Suppressor macrophage (primary cell): ENCODE measurements around the gene ZFYVE27.

Experiments
- DNase-seq, 4 experiments: peaks; one replicate each; pipeline ENCODE4 v3.0.0-alpha.2; 2020 to 2022

The ZFYVE27 gene

GRCh38 chr10:97770255-97770654 lies 33.3 kb downstream of the ZFYVE27 start:
- DNase-seq: peak; percentile 33 to 67 (median 58)

DNA sequence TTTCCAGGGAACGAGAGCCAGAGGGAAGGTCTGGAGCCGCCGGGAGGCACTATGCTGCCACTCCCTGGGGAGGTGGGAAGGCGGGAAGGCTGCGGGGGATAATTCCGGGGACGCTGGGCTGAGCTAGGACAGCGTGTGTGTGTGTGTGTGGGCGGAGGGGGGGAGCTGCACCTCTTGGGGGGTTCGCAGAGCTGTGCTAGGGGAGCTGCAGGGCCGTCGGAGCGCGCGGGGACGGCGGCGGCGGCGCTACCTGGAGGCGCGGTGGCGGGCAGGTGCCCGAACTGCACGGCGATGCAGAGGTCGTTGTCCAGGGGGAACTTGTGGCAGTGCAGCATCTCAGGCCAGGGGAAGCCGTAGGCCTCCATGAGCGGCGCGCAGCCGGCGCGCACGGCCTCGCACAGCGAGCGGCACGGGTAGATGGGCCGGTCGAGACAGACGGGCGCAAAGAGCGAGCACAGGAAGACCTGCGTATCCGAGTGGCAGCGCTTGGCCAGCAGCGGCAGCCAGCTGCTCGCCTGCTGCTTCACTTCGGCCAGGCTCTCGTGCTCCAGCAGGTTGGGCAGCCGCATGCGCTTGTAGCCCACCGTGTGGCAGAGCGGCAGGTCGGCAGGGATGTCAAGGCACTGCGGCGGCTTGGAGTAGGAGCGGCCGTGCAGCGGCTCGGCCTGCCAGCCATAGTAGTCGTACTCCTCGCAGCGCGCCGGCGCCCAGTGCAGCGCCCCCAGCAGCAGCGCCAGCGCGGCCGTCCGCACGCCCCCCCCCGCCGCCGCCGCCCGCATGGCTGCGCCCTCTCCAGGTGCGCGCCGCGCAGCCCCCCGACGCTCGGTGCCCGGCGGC lies 34.3 kb downstream of the ZFYVE27 start:
- DNase-seq: peak in 2 of 4 experiments; percentile 8 to 27

- DNase-seq: no peak
Measured at GRCh38 chr10:97771913-97772823, 35.2 kb downstream of the ZFYVE27 start, which contains the start of gene SFRP5. Gene SFRP5, minus strand, starts transcription at chr10:97771999. Its CDS starts 166 bp downstream, at chr10:97771833.

GRCh38 chr10:97773096-97773495 lies 36.2 kb downstream of the ZFYVE27 start:
- DNase-seq: no peak

DNA sequence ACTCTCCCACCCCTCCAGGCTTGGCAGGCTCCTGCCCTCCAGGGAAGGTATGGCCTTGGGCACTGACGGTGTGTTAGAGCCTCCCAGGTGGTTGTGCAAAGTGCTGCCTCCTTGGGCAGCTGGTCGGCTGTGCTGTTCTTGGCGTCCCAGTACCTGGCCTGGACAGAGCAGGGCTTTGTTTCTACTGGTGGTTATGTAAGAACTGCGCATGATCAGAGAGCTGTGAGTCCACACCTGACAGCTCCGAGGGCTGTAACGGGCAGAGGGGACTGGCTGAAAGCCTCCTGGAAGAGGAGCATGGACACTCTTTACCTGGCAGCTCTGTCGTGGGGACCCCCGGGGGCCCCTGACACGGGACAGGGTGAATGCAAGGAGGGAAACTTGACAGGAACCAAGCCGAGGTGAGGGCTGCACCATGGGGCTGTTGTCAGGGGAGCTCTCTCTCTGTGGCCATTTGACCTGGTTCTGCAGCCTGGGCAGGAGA lies 37.9 kb downstream of the ZFYVE27 start:
- DNase-seq: no peak

DNA sequence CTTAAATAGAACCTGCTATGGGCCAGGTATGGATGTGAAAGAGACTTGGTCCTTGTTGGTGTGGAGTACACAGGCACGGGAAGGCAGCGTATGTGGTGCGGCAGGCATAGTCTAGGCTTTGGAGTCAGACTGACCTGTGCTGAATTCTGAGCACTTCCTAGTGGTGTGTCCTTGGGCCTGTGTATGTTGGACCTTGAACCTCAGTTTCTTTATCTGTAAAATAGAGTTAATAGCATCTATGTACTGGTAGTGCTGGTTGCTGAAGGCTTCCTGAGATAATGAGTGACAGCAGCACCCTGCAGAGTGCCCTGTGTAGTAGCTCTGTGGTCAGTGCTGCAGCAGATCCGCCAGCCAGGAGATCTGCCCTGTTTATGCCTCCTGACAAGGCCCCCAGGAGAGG lies 40.2 kb downstream of the ZFYVE27 start:
- DNase-seq: no peak

- no peak for DNase-seq
Measured at GRCh38 chr10:97778452-97779302, 41.7 kb downstream of the ZFYVE27 start.

- DNase-seq: no peak
Measured at GRCh38 chr10:97779492-97779891, 42.6 kb downstream of the ZFYVE27 start.

DNA sequence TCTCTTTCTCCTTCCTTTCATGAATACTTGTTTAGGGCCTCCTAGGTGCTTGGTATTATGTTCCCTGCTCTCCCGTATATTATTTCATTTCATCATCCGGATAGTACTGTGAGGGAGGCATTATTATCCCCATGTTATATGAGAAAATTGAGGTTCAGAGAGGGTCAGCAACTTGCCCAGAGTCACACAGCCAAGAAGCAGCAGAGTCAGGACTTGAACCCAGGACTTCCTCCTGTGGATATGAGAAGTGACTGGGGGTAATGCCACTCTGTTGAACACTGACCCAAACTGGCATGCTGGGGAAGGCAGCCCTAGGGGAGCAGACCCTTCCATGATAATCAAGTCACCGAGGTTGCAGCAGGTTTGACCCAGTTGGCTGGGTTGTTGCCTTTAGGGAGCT lies 43.0 kb downstream of the ZFYVE27 start:
- no peak for DNase-seq

GRCh38 chr10:97780841-97781617 lies 44.1 kb downstream of the ZFYVE27 start:
- peak in 2 of 4 experiments; percentile 16 to 23 for DNase-seq

DNA sequence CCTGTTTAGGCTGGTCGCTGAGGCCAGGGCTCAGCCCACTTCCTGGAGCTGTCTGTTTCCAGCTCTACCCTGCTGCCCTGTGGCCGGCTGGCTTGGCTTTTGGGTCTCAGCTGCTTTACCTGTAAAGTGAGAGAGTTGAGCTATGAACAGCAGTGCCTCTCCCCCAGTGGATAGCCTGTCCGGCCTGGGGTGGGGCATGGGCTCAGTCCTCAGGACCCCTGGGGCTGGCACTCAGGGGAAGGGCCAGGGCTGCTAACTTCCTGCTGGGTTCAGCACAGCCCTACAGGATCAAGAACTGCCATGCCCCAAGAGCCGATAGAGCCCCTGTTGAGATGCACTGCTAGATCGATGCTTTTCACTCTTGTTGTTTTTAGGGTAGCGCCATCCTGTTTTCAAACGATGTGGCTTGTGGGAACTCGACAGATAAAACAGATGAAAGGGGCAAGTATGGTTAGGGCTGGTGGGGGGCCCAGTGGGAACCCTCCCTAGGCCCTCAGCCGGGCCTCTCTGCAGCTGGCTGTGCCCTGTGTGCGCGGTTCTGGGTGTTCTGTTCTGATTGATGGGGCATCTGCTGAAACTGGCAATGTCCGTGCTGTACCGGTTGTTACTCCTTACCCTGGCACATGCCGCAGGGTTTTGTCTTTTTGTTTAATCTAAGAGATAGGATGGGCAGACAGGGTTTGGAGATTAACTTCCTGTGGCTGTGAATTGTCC lies 44.8 kb downstream of the ZFYVE27 start:
- DNase-seq: no peak

DNA sequence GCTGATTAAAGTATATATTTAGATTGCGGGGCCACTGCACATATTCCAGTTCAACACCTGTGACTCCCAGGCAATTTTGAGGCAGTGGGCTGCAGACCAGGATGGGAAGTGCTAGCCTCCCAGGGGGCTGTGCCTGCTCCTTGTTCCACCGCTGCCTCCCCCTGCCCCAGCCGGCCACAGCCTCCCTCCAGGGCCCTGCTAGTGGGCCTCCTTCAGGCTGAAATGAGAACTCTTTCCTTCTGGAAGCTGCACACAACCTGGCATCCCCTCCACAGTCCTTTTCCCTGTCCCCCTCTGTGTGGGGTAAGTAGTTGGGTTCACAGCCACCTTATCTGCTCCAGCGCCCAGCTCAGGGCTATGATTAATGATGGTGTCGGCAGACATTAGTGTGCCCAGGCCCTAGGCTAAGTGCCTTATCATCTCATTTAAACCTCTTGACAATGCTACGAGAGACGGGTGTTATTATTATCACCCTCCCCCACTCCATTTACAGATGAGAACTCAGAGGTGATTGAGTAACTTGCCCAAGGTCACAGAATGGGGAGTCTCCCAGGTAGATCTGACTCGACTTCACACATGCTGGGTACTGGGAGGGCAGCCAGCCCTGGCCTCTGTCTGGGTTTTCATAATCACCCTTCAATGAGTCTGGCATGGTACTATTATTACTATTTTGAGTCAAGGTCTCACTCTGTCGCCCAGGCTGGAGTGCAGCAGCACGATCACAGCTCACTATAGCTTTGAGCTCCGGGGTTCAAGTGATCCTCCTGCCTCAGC lies 45.7 kb downstream of the ZFYVE27 start:
- no peak for DNase-seq

DNA sequence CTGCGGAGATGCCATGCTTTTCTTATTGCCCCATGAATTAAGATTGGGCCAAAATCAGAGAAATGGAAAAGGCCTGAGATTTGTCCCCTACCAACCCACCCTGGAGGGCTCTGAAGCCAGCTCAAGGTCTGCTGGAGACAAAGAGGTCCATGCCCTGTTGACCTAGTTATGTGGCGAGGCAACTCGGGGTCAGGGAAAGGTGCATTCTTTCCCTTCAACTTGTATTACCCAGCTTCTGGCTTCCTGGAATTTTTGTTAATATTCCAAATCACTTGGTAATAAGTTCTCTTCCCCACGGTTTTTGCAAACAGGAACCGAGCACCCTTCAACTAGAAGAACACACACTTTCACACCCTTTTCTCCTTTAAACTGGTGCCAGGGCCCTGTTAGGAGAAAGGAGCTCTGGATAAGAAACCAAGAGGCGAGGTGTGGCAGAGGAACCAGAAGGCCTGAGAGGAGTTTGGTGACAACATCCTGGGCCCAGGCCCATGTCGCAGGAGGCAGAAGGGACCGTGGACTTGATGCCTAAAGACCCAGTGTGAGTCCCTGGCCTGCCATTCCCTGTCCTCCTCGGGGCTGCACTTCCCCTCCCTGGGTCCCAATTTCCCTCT lies 47.4 kb downstream of the ZFYVE27 start:
- no peak for DNase-seq

DNA sequence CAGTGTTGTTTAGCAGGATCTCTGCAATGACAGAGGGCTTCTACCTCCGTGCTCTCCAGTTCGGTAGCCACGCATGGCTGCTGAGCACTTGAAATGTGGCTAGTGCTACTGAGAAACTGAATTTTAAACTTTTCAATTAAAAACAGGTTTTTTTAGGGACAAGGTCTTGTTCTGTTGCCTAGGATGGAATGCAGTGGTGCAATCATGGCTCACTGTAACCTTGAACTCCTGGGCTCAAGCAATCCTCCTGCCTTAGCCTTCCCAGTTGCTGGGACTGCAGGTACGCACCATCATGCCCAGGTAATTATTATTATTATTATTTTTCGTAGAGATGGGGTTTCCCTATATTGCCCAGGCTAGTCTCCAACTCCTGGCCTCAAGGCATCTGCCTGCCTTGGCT lies 48.3 kb downstream of the ZFYVE27 start:
- DNase-seq: no peak

DNA sequence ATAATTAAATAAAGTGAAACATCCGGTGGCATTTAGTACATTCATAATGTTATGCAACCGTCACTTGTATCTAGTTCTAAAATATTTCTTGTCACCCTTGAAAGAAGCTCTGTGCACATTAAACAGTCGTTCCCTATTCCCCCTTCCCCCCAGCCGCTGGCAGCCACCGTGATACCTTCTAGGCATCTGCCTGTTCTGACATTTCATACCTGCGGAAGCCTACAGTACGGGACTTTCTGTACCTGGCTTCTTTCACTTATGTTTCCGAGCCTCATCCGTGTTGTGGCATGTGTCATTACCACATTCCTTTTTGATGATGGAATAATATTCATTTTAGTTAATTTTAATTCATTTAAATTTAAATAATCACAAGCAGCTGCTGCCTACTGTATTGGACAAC lies 48.8 kb downstream of the ZFYVE27 start:
- no peak for DNase-seq

DNA sequence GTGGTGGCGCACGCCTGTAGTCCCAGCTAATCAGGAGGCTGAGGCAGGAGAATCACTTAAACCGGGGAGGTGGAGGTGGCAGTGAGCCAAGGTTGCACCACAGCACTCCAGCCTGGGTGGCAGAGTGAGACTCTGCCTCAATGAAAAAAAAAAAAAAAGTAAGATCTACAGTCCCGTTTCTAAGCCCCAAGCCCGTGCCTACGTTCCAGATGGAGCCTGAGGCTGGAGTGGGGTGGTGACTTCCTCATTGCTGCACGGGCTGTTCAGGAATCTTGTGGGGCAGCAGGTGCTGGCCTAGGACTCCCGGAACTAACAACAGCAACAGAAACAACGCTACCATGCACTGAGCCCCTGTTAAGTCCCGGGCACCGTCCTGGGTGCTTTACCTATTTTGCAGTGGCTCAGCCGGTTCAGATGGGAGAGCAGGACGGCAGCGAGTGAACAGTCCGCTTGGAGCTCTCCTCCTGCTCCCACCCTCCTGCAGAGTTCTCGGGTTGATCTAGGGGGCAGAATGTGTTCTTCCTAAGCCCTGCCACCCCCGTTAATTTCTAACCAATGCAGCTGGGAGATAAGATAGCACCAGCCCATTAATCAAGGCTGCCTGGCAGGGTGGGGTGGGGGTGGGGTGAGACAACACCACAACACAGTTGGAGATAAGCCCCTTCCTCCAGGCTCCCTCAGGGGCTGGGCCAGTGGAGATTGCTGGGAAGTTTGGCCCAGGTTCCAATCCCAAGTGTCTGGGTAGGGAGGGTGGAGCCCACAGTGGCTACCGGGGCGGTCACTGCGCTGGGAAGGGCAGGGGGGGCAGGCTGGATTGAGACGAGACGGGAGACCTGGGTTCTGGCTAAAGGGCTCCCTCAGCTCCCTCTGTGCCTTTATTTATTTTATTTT lies 51.9 kb downstream of the ZFYVE27 start:
- peak in 3 of 4 experiments; percentile 12 to 33 (median 13) for DNase-seq

GRCh38 chr10:97789770-97790397 lies 53.0 kb downstream of the ZFYVE27 start:
- no peak for DNase-seq
